Lower lobe of right lung (tissue), 2 donors: ENCODE measurements around the gene DAPK2. TPM values are rescaled to one million over a fixed set of nuclear protein-coding genes. Genes with fewer than 3 reads are reported as not detected.
"Not testable (repeated sequence)": the region's sequence is repeated elsewhere in the genome, so short reads cannot be mapped to it uniquely, and the experiment has no call there.

ENCODE experiments used
- ATAC-seq, 2 donors: fragments of 200-7000 bp; cut with Tn5 transposase; one replicate each; pipeline ENCODE4 v1.9.1; 2020 to 2022; ENCODE audit warnings: mild to moderate bottlenecking in 2 of 2, moderate library complexity in 2 of 2
- DNase-seq: peaks from one replicate; pipeline ENCODE4 v3.0.0-alpha.2; 2020
- H3K27ac ChIP-seq: fragments of 200-600 bp; one replicate; pipeline ENCODE4 v1.8.0; 2022
- H3K27me3 ChIP-seq: fragments of 200-600 bp; one replicate; pipeline ENCODE4 v1.8.0; 2022; ENCODE audit warnings: low read depth
- H3K36me3 ChIP-seq: fragments of 200-600 bp; one replicate; pipeline ENCODE4 v1.8.0; 2022; ENCODE audit warnings: mild to moderate bottlenecking
- H3K4me1 ChIP-seq: fragments of 200-600 bp; one replicate; pipeline ENCODE4 v1.8.0; 2022
- H3K4me3 ChIP-seq: fragments of 200-600 bp; one replicate; pipeline ENCODE4 v1.8.0; 2022; ENCODE audit warnings: mild to moderate bottlenecking
- H3K9me3 ChIP-seq: fragments of 200-600 bp; one replicate; pipeline ENCODE4 v1.8.0; 2022
- intact Hi-C: fragments of 100-400 bp; cut with DNase I; formaldehyde crosslinking; loops from one replicate; pipeline ENCODE4 v1.11.0; 2022
- total RNA-seq: library from RNA; stranded (reverse); fragmentation: NEBNext Ultra II Directional; extraction: Animal tissue kit (Norgen Biotek cat#: 25700); gene quantifications from one replicate; pipeline ENCODE4 v1.2.1, GENCODE V29; 2021
- TF ChIP-seq, protein P1 (sequence below): fragments of 200-600 bp; IDR thresholded peaks from one replicate; pipeline ENCODE4 v1.8.0; 2022; ENCODE audit warnings: antibody characterized with exemption, mild to moderate bottlenecking
- donor health status: DM: no; HTN: yes; CAD: no; lungs with severe emphysema.

Gene DAPK2
- total RNA-seq, 1 donor from 2014 or later, result 56.8 TPM

DNA sequence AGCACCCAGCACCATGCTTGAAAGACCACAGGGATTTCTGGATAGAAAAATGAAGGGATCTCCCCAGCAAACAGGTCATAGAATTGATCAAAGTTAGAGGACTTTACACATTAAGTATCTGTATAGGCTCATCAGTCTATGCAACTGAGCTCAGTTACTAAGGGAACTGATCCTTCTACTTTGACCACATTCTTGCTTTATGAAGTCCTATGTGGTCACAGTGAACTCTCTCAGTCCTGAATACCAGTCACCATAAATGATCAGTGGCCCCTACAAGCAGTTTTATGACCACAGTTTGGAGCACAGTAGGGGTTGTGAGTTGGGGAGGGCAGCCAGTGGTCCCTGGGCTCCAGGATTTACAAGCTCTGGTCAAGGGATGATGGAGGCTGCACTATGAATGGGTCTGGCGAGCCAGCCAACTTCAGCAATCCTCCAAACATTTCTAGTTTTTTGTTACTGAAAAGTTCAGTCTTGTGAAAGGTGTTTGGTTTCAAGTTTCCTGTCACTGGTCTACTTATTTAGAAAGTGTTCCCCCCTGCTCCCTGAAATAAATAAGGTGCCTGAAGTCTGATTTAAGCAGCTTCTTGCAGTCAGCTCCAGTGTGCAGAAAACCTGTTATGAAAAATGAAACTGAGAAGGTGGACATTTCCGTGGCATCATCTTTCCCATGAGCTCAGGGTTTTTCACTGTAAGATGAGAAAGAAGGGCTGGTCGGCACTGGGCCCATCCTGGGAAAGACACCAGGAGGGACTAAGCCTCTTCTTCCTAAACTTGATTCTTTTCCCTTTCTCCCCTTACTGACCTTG is 75.5 kb downstream of the DAPK2 start:
- H3K36me3 ChIP-seq, result peaks cover 4% of the 10 kb centered on the region
- no peak overlapping the region for H3K4me3 ChIP-seq
- TF ChIP-seq, protein P1, sequence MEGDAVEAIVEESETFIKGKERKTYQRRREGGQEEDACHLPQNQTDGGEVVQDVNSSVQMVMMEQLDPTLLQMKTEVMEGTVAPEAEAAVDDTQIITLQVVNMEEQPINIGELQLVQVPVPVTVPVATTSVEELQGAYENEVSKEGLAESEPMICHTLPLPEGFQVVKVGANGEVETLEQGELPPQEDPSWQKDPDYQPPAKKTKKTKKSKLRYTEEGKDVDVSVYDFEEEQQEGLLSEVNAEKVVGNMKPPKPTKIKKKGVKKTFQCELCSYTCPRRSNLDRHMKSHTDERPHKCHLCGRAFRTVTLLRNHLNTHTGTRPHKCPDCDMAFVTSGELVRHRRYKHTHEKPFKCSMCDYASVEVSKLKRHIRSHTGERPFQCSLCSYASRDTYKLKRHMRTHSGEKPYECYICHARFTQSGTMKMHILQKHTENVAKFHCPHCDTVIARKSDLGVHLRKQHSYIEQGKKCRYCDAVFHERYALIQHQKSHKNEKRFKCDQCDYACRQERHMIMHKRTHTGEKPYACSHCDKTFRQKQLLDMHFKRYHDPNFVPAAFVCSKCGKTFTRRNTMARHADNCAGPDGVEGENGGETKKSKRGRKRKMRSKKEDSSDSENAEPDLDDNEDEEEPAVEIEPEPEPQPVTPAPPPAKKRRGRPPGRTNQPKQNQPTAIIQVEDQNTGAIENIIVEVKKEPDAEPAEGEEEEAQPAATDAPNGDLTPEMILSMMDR, result no peak
- H3K27ac ChIP-seq, result peak overlapping the region; percentile 77
- intact Hi-C loops, result no loop called here
- ATAC-seq, result peak in 1 of 2 donors; percentile 0
- H3K9me3 ChIP-seq, result no peaks in the 10 kb centered on the region
- peaks cover 48% of the 10 kb centered on the region for H3K4me1 ChIP-seq
- no peak for DNase-seq
- no peaks in the 10 kb centered on the region for H3K27me3 ChIP-seq

DNA sequence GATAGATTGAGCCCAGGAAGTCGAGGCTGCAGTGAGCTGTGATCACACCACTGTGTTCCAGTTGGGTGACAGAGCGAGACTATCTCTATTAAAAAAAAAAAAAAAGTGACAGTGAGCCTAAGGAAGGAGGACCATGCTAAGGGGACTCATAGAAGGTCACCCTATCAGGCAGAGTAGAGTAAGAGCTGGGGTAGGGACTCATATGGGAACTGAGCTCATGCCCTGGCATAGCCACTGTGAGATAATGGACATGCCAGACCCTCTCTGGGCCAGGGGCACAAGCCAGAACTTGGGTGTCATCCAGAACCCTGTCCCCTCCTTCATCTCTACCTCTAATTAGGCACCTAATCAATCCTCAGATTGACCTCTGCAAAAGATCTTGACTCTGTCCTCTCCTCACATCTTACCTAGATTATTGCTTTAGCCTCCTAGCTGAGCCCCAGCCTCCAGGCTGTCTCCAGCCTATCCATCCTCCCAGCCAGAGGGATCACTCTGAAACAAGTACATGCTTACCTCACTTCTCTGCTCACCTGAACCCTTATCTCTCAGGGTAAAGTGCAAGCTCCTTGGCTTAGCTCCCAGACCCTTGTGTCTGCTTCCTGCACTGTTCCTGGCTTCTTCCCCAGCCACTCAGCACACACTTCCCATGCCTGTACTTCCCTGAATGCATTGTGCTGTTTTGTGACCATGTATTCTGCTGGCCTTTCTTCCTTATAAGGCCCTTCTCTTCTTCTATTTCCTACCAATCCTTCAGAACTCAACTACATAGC is 76.4 kb downstream of the DAPK2 start:
- Histone ChIP-seq H3K36me3 (peaks cover 4% of the 10 kb centered on the region), H3K9me3 (no peaks in the 10 kb centered on the region), H3K27me3 (no peaks in the 10 kb centered on the region), H3K4me1 (peaks cover 48% of the 10 kb centered on the region), H3K27ac (peak overlapping the region; percentile 77), H3K4me3 (no peak overlapping the region)
- peak; percentile 73 for DNase-seq
- intact Hi-C loops, result no loop called here
- TF ChIP-seq, protein P1, result no peak
- peak; percentile 86 to 87 for ATAC-seq

DNA sequence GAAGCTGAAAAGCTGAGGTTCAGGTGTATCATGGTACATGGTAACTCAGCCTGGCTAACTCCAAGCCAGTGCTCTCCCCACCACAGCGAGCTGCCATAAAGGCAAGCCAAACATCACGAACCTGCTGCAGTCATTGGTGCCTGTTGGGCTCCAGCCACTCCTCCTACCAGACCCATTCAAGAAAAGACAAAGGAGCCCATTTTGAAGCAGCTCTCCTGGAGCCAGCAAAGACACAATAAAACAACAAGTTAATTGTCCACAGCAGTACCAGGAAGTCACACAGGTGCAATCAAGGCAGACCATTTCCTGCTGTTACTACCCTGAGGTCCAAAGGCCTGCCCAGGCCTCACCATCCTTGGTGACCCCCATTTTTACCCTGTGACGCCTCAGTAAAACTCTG is 77.6 kb downstream of the DAPK2 start:
- no peak for DNase-seq
- Histone ChIP-seq H3K4me3 (no peak overlapping the region), H3K36me3 (peaks cover 4% of the 10 kb centered on the region), H3K27me3 (no peaks in the 10 kb centered on the region), H3K27ac (peak overlapping the region; percentile 77), H3K4me1 (peaks cover 48% of the 10 kb centered on the region), H3K9me3 (no peaks in the 10 kb centered on the region)
- TF ChIP-seq, protein P1, result no peak
- ATAC-seq, result no peak
- intact Hi-C loops, result no loop called here

DNA sequence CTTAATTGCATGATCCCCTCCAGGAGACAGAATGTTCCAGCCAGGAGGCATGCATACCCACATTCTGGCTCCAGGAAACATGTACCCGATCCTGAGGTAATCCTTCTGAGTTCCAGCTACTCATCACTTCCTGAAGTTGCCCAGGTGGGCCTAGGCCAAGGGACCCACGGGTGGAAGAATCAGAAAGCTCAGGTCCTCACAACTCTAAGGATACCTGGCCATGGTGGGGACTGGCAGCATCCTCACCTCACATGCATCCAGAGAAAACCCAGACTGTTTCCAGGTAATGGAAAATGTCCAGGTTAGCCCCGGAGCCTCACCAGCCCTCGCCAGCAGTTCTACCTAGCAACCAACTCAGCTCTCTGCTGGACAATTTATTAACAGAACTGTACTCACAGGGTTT is 78.2 kb downstream of the DAPK2 start:
- no peak for DNase-seq
- intact Hi-C loops, result no loop called here

DNA sequence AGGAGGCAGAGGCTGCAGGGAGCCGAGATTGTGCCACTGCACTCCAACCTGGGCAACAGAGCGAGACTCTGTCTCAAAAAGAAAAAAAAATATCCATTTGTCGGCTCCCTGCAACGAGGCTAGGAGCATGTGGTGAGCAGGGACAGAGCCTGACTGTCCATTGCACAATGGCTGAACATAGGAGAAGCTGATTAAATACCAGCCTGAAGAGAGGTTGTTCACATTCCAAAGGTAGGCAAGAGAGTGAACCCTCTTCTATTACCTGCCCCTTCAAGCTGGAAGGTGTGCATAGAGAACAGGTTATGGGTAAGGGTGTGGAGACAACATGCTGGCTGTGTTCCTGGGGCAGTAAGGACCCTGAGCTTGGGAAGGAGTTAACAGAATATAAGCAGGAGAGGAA is 78.7 kb downstream of the DAPK2 start:
- Histone ChIP-seq H3K27ac (peak overlapping the region; percentile 77), H3K4me3 (no peak overlapping the region), H3K4me1 (peaks cover 48% of the 10 kb centered on the region), H3K9me3 (no peaks in the 10 kb centered on the region), H3K36me3 (peaks cover 4% of the 10 kb centered on the region), H3K27me3 (no peaks in the 10 kb centered on the region)
- intact Hi-C loops, result no loop called here
- ATAC-seq (peak; percentile 74 to 87), DNase-seq (no peak)
- TF ChIP-seq, protein P1, result no peak

More for the DNA sequence above, 78.2 kb downstream of the DAPK2 start:
- peaks cover 4% of the 10 kb centered on the region for H3K36me3 ChIP-seq
- H3K9me3 ChIP-seq, result no peaks in the 10 kb centered on the region
- ATAC-seq, result peak; percentile 35 to 54
- TF ChIP-seq, protein P1, result no peak
- no peaks in the 10 kb centered on the region for H3K27me3 ChIP-seq
- H3K4me1 ChIP-seq, result peaks cover 48% of the 10 kb centered on the region
- H3K4me3 ChIP-seq, result no peak overlapping the region
- peak overlapping the region; percentile 77 for H3K27ac ChIP-seq

DNA sequence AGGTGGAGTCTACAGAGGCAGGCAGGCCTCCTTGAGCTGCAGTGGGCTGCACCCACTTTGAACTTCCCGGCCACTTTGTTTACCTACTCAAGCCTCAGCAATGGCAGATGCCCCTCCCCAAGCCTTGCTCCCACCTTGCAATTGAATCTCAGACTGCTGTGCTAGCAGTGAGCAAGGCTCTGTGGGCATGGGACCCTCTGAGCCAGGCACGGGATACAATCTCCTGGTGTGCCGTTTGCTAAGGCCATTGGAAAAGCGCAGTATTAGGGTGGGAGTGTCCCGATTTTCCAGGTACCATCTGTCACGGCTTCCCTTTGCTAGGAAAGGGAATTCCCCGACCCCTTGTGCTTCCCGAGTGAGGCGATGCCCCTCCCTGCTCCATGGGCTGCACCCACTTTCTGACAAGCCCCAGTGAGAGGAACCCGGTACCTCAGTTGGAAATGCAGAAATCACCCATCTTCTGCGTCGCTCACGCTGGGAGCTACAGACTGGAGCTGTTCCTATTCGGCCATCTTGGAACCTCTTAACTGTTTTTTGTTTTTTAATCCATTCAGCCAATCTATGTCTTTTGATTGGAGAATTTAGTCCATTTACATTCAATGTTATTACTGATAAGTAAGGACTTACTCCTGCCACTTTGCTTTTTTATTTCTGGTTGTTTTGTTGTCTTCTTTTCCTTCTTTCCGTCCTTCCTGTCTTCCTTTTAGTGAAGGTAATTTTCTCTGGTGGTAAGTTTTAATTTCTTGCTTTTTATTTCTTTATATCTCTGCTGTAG is 83.2 kb downstream of the DAPK2 start:
- H3K27ac ChIP-seq, intact Hi-C loops, H3K4me3 ChIP-seq, ATAC-seq, DNase-seq, H3K27me3 ChIP-seq, H3K9me3 ChIP-seq, H3K36me3 ChIP-seq: not testable (repeated sequence)
- H3K4me1 ChIP-seq, result peaks cover 12% of the 10 kb centered on the region
